Neutrophil (primary cell): ENCODE results near the gene PI4K2A.

Source experiments
- H3K27ac ChIP-seq: fragments of 200-600 bp; sonication (generic); 2 replicates; pipeline ENCODE4 v1.5.1; 2016; ENCODE audit warnings: mild to moderate bottlenecking, moderate library complexity
- H3K27me3 ChIP-seq: fragments of 200-600 bp; sonication (generic); 2 replicates; pipeline ENCODE4 v1.6.0; 2016; ENCODE audit warnings: mild to moderate bottlenecking
- H3K36me3 ChIP-seq: fragments of 200-600 bp; sonication (generic); 2 replicates; pipeline ENCODE4 v1.5.1; 2017
- H3K4me1 ChIP-seq, 2 experiments: fragments of 200-600 bp in 1 of 2; sonication (generic) in 1 of 2; 1 replicate in 1 of 2; 2 replicates in 1 of 2; pipeline versions ENCODE4 v1.5.1 to v1.6.1; 2013 to 2016; ENCODE audit warnings: low read depth in 1 of 2, low read length in 1 of 2, mild to moderate bottlenecking in 1 of 2, moderate library complexity in 1 of 2; ENCODE audit not compliant: control insufficient read depth in 1 of 2, insufficient read depth in 1 of 2
- H3K4me3 ChIP-seq, 2 experiments: fragments of 200-600 bp in 1 of 2; sonication (generic) in 1 of 2; 1 replicate in 1 of 2; 2 replicates in 1 of 2; pipeline ENCODE4 v1.5.1; 2013 to 2016; ENCODE audit warnings: low read depth in 1 of 2, low read length in 1 of 2, mild to moderate bottlenecking in 1 of 2, moderate library complexity in 1 of 2
- H3K9me3 ChIP-seq: fragments of 200-600 bp; sonication (generic); 2 replicates; pipeline ENCODE4 v1.5.1; 2016
- TF ChIP-seq, protein P1 (sequence below): fragments of 200-600 bp; sonication (generic); IDR thresholded peaks from 2 replicates; pipeline ENCODE4 v1.5.1; 2016; ENCODE audit warnings: antibody characterized with exemption

PI4K2A gene

GRCh38 chr10:97673736-97674525 lies 33.5 kb downstream of the PI4K2A start:
- no peaks in the 10 kb centered on the region for H3K27me3 ChIP-seq
- H3K4me3 ChIP-seq = no peak overlapping the region
- H3K4me1 ChIP-seq = no peaks in the 10 kb centered on the region
- H3K36me3 ChIP-seq = no peaks in the 10 kb centered on the region
- H3K27ac ChIP-seq = no peak overlapping the region
- TF ChIP-seq, protein P1, sequence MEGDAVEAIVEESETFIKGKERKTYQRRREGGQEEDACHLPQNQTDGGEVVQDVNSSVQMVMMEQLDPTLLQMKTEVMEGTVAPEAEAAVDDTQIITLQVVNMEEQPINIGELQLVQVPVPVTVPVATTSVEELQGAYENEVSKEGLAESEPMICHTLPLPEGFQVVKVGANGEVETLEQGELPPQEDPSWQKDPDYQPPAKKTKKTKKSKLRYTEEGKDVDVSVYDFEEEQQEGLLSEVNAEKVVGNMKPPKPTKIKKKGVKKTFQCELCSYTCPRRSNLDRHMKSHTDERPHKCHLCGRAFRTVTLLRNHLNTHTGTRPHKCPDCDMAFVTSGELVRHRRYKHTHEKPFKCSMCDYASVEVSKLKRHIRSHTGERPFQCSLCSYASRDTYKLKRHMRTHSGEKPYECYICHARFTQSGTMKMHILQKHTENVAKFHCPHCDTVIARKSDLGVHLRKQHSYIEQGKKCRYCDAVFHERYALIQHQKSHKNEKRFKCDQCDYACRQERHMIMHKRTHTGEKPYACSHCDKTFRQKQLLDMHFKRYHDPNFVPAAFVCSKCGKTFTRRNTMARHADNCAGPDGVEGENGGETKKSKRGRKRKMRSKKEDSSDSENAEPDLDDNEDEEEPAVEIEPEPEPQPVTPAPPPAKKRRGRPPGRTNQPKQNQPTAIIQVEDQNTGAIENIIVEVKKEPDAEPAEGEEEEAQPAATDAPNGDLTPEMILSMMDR = no peak
- no peaks in the 10 kb centered on the region for H3K9me3 ChIP-seq

DNA sequence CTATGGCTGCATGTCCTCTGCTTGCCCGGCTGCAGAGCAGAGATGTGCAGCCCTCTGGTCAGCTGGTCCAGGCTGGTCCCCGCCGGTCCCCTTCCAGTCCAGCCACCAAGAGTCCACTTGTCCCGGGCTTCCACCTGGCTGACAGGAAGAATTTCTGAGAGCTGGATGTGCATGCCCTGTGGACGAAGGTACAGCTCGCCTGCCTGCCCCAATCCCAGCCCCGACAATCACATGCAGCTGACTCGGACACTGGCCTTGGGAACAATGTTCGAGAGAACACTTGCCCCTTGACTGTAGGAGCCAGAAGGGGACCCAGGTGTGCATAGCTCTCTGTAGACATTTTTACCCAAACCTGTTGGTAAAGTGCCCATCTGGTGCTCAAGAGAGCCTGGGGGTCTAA lies 34.8 kb downstream of the PI4K2A start:
- Histone ChIP-seq H3K9me3 (no peaks in the 10 kb centered on the region), H3K27me3 (no peaks in the 10 kb centered on the region), H3K4me3 (no peak overlapping the region), H3K36me3 (no peaks in the 10 kb centered on the region), H3K4me1 (no peaks in the 10 kb centered on the region), H3K27ac (no peak overlapping the region)
- TF ChIP-seq, protein P1 = no peak

DNA sequence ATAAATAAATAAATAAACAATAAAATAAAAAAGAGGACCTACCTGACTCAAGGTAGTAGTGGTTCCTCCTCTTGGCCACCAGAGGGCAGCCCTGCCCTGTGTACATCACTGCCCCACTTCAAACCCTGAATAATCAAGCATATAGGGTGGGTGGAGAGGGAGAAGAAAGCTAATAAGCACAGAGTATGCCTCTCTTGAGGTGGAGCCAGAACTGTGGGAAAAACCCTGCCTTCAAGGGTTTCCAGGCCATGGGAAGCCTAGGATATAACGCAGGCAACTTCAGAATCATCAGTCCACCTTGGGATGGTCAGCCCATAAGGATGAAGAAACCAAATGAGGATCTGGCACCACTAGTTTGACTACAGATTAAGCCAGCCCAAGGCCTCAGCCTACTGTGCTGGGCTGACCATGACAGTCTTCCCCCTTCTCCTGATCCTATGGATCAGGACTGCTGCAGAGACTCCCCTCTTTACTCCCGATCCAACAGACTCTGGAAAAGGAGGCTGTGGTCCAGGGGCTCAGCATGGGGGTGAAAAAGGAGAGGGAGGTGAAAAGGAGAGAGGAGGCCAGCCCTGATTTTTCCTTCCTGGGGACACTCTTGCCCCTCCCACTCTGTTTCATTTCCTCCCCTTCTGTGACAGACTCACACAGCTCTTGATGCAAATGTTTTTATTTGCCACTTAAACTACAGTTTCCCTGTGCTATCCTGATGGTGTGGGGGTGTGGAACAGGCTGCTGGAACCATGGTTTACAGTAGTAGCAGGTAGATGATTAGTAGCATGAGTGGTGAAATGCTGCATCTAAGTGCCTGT lies 36.5 kb downstream of the PI4K2A start:
- no peaks in the 10 kb centered on the region for H3K9me3 ChIP-seq
- H3K27ac ChIP-seq = no peak overlapping the region
- no peaks in the 10 kb centered on the region for H3K27me3 ChIP-seq
- H3K36me3 ChIP-seq = no peaks in the 10 kb centered on the region
- TF ChIP-seq, protein P1 = peak; percentile 78
- H3K4me1 ChIP-seq = no peaks in the 10 kb centered on the region
- no peak overlapping the region for H3K4me3 ChIP-seq

DNA sequence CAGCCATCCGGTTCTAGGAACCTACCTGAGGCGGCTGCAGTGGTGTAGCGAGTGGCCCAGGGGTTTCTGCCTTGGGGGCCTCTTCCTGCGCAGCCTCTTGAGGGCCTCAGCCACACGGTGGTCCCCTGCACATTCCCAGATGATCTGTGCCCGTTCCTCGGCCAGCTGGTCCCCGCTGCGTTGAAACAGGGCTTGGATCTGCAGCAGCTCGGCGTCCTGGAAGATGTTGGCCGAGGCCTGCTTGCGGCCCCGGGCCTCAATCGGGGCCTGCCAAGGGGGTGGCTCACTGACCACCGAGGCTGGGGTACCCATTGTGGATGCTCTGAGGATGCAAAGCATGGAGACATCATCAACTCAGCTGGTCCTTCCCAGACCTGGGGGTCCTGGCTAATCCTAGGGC lies 39.1 kb downstream of the PI4K2A start:
- Histone ChIP-seq H3K36me3 (no peaks in the 10 kb centered on the region), H3K27me3 (no peaks in the 10 kb centered on the region), H3K4me1 (no peaks in the 10 kb centered on the region), H3K9me3 (no peaks in the 10 kb centered on the region), H3K4me3 (no peak overlapping the region), H3K27ac (no peak overlapping the region)
- TF ChIP-seq, protein P1 = no peak

- TF ChIP-seq, protein P1 = no peak
- H3K27ac ChIP-seq = no peak overlapping the region
- H3K36me3 ChIP-seq = no peaks in the 10 kb centered on the region
- H3K4me1 ChIP-seq = peaks cover 7 to 9% of the 10 kb centered on the region in 2 experiments
- no peaks in the 10 kb centered on the region for H3K9me3 ChIP-seq
- peaks cover 11% of the 10 kb centered on the region for H3K27me3 ChIP-seq
- no peak overlapping the region for H3K4me3 ChIP-seq
Measured at GRCh38 chr10:97682042-97682441, 41.6 kb downstream of the PI4K2A start.
